H9 (cell line): ENCODE measurements around the gene ONECUT3. TPM values are rescaled to one million over a fixed set of nuclear protein-coding genes. Genes with fewer than 3 reads are reported as not detected.

ENCODE experiments used
- DNase-seq: peaks from one replicate; pipeline ENCODE4 v3.0.0-alpha.2; 2017
- H2AFZ ChIP-seq: one replicate; pipeline ENCODE4 v1.6.1; 2013; ENCODE audit warnings: mild to moderate bottlenecking, low read length, control low read depth, moderate library complexity
- H2AK5ac ChIP-seq: 2 replicates; pipeline ENCODE4 v1.6.1; 2013; ENCODE audit warnings: low read length, control low read depth, mixed read lengths; ENCODE audit not compliant: insufficient read length
- H2BK120ac ChIP-seq: one replicate; pipeline ENCODE4 v1.6.1; 2013; ENCODE audit warnings: low read depth, mild to moderate bottlenecking, low read length, control low read depth, inconsistent platforms; ENCODE audit not compliant: poor library complexity, severe bottlenecking
- H2BK12ac ChIP-seq: 2 replicates; pipeline ENCODE4 v1.6.1; 2013; ENCODE audit warnings: low read length, control low read depth, mixed read lengths, low read depth; ENCODE audit not compliant: insufficient read length
- H2BK15ac ChIP-seq: 2 replicates; pipeline ENCODE4 v1.6.1; 2013; ENCODE audit warnings: low read depth, low read length, control low read depth
- H2BK20ac ChIP-seq: one replicate; pipeline ENCODE4 v1.6.1; 2013; ENCODE audit warnings: low read depth, mild to moderate bottlenecking, low read length, control low read depth, inconsistent platforms; ENCODE audit not compliant: poor library complexity, severe bottlenecking
- H2BK5ac ChIP-seq: 2 replicates; pipeline ENCODE4 v1.6.1; 2013; ENCODE audit warnings: low read length, control low read depth, mixed read lengths; ENCODE audit not compliant: insufficient read length
- H3K14ac ChIP-seq: 2 replicates; pipeline ENCODE4 v1.6.1; 2013; ENCODE audit warnings: low read length, control low read depth; ENCODE audit not compliant: insufficient read depth
- H3K18ac ChIP-seq: 2 replicates; pipeline ENCODE4 v1.6.1; 2013; ENCODE audit warnings: low read depth, mild to moderate bottlenecking, mixed read lengths, low read length, control low read depth; ENCODE audit not compliant: insufficient read length
- H3K23ac ChIP-seq: 2 replicates; pipeline ENCODE4 v1.6.1; 2013; ENCODE audit warnings: low read length, control low read depth, mixed read lengths, low read depth; ENCODE audit not compliant: insufficient read length
- H3K23me2 ChIP-seq: 2 replicates; pipeline ENCODE4 v1.6.1; 2013; ENCODE audit warnings: low read depth, mild to moderate bottlenecking, mixed read lengths, low read length, control low read depth; ENCODE audit not compliant: insufficient read length, poor library complexity, severe bottlenecking
- H3K27ac ChIP-seq: 2 replicates; pipeline ENCODE4 v1.5.1; 2013; ENCODE audit warnings: low read length, control low read depth, mixed read lengths, low read depth; ENCODE audit not compliant: insufficient read length
- H3K27me3 ChIP-seq: 2 replicates; pipeline ENCODE4 v1.6.1; 2013; ENCODE audit warnings: low read length, control low read depth, inconsistent platforms; ENCODE audit not compliant: insufficient read depth
- H3K4ac ChIP-seq: 2 replicates; pipeline ENCODE4 v1.6.1; 2013; ENCODE audit warnings: low read depth, mild to moderate bottlenecking, control low read depth, inconsistent platforms, low read length, moderate library complexity
- H3K4me1 ChIP-seq: 2 replicates; pipeline ENCODE4 v1.6.1; 2013; ENCODE audit warnings: low read length, control low read depth, inconsistent platforms; ENCODE audit not compliant: insufficient read depth
- H3K4me2 ChIP-seq: 2 replicates; pipeline ENCODE4 v1.6.1; 2013; ENCODE audit warnings: low read length, control low read depth, mixed read lengths; ENCODE audit not compliant: insufficient read length, insufficient read depth
- H3K56ac ChIP-seq: 2 replicates; pipeline ENCODE4 v1.6.1; 2013; ENCODE audit warnings: low read depth, mild to moderate bottlenecking, mixed read lengths, low read length, control low read depth; ENCODE audit not compliant: insufficient read length
- H3K79me1 ChIP-seq: 2 replicates; pipeline ENCODE4 v1.6.1; 2013; ENCODE audit warnings: low read depth, mild to moderate bottlenecking, moderate library complexity, low read length, control low read depth, inconsistent platforms; ENCODE audit not compliant: insufficient read depth, poor library complexity, severe bottlenecking
- H3K79me2 ChIP-seq: 2 replicates; pipeline ENCODE4 v1.6.1; 2013; ENCODE audit warnings: low read length, control low read depth, inconsistent platforms; ENCODE audit not compliant: insufficient read depth
- H3K9ac ChIP-seq: 2 replicates; pipeline ENCODE4 v1.6.1; 2013; ENCODE audit warnings: low read length, control low read depth, mixed read lengths; ENCODE audit not compliant: insufficient read length; ENCODE audit errors: extremely low read depth
- H3K9me3 ChIP-seq: one replicate; pipeline ENCODE4 v1.6.1; 2013; ENCODE audit warnings: low read depth, low read length, inconsistent platforms; ENCODE audit not compliant: control insufficient read depth
- H3T11ph ChIP-seq: one replicate; pipeline ENCODE4 v1.6.1; 2013; ENCODE audit warnings: mild to moderate bottlenecking, low read length, control low read depth, inconsistent platforms
- H4K20me1 ChIP-seq: one replicate; pipeline ENCODE4 v1.6.1; 2013; ENCODE audit not compliant: control insufficient read depth, insufficient read length, insufficient read depth
- H4K5ac ChIP-seq: 2 replicates; pipeline ENCODE4 v1.6.1; 2013; ENCODE audit warnings: low read depth, mild to moderate bottlenecking, mixed read lengths, low read length, control low read depth; ENCODE audit not compliant: insufficient read length
- H4K8ac ChIP-seq: replicated peaks from 2 replicates; pipeline ENCODE4 v1.6.1; 2013; ENCODE audit warnings: low read length, control low read depth, mixed read lengths, low read depth; ENCODE audit not compliant: insufficient read length
- H4K91ac ChIP-seq: 2 replicates; pipeline ENCODE4 v1.6.1; 2013; ENCODE audit warnings: low read depth, mild to moderate bottlenecking, moderate library complexity, mixed read lengths, low read length, control low read depth; ENCODE audit not compliant: insufficient read length
- H3K27ac Mint-ChIP-seq, 3 experiments: 2 replicates in 2 of 3; 3 replicates in 1 of 3; pipeline ENCODE4 v1.8.0; 2020 to 2021; ENCODE audit warnings: mixed read lengths in 3 of 3, mild to moderate bottlenecking in 1 of 3, moderate library complexity in 1 of 3
- H3K27me3 Mint-ChIP-seq: 2 replicates; pipeline ENCODE4 v1.8.0; 2021; ENCODE audit warnings: low read depth, mild to moderate bottlenecking, moderate library complexity, mixed read lengths
- H3K36me3 Mint-ChIP-seq, 3 experiments: 2 replicates in 2 of 3; 3 replicates in 1 of 3; pipeline ENCODE4 v1.8.0; 2020 to 2021; ENCODE audit warnings: low read depth in 3 of 3, mixed read lengths in 3 of 3; ENCODE audit not compliant: insufficient read depth in 1 of 3
- H3K4me1 Mint-ChIP-seq, 2 experiments: 2 replicates each; pipeline ENCODE4 v1.8.0; 2020; ENCODE audit warnings: mixed read lengths in 2 of 2
- H3K4me3 Mint-ChIP-seq, 2 experiments: 2 replicates in 1 of 2; 3 replicates in 1 of 2; pipeline ENCODE4 v1.8.0; 2020 to 2021; ENCODE audit warnings: mild to moderate bottlenecking in 2 of 2, mixed read lengths in 2 of 2, moderate library complexity in 1 of 2
- H3K9me3 Mint-ChIP-seq, 2 experiments: 2 replicates in 1 of 2; 3 replicates in 1 of 2; pipeline ENCODE4 v1.8.0; 2020; ENCODE audit warnings: mild to moderate bottlenecking in 2 of 2, mixed read lengths in 2 of 2, moderate library complexity in 1 of 2
- CTCF ChIP-seq: fragments of 200-600 bp; sonication (generic); conservative IDR thresholded peaks from 3 replicates; pipeline ENCODE4 v1.8.0; 2021; ENCODE audit warnings: antibody characterized with exemption, mild to moderate bottlenecking
- WGBS: extraction: QIAGEN DNeasy Blood & Tissue Kit; methylation state at CpG from one replicate; pipeline ENCODE4 v1.1.7; 2013; ENCODE audit warnings: missing lambda C conversion rate, low lambda C conversion rate, mixed read lengths; ENCODE audit not compliant: insufficient read length; ENCODE audit errors: extremely low coverage; 5-methylcytosine and 5-hydroxymethylcytosine counted together
- total RNA-seq: library from RNA; stranded (reverse); gene quantifications from 2 replicates; pipeline ENCODE4 v1.2.1, GENCODE V29; 2021

ONECUT3 gene
- total RNA-seq, 1 experiment from 2014 or later: 0.04 TPM

- H2BK15ac ChIP-seq: no peak overlapping the region
- no peak overlapping the region for H3K23ac ChIP-seq
- no peak overlapping the region for H3K18ac ChIP-seq
- no peak overlapping the region for H2BK12ac ChIP-seq
- peaks cover 5 to 6% of the 10 kb centered on the region in 2 experiments; a peak in 3 of 5 replicates for H3K9me3 Mint-ChIP-seq
- H3K56ac ChIP-seq: no peak overlapping the region
- H3K23me2 ChIP-seq: peaks cover 3% of the 10 kb centered on the region
- H3K14ac ChIP-seq: no peak overlapping the region
- H4K8ac ChIP-seq: no peak overlapping the region
- H3K4me3 Mint-ChIP-seq: no peak overlapping the region
- WGBS: no CpG with 5 or more reads among the region's 3 CpGs
- no peaks in the 10 kb centered on the region for H3K27me3 ChIP-seq
- H3K27ac ChIP-seq: no peak overlapping the region
- no peaks in the 10 kb centered on the region for H3K79me2 ChIP-seq
- no peaks in the 10 kb centered on the region for H3K9me3 ChIP-seq
- H2BK5ac ChIP-seq: no peak overlapping the region
- peaks cover 0 to 10% of the 10 kb centered on the region in 2 experiments; a peak in 2 of 4 replicates for H3K4me1 Mint-ChIP-seq
- no peak overlapping the region for H2BK20ac ChIP-seq
- no peak overlapping the region for H3K27ac Mint-ChIP-seq
- H2AK5ac ChIP-seq: no peak overlapping the region
- H3T11ph ChIP-seq: no peak overlapping the region
- no peak overlapping the region for H2AFZ ChIP-seq
- no peak overlapping the region for H3K4me2 ChIP-seq
- H2BK120ac ChIP-seq: no peak overlapping the region
- no peaks in the 10 kb centered on the region for H3K36me3 Mint-ChIP-seq
- H4K20me1 ChIP-seq: no peaks in the 10 kb centered on the region
- no peak overlapping the region for H3K4ac ChIP-seq
- no peak overlapping the region for H3K9ac ChIP-seq
- H3K27me3 Mint-ChIP-seq: peaks cover 97% of the 10 kb centered on the region
- no peaks in the 10 kb centered on the region for H3K79me1 ChIP-seq
- no peak for TF ChIP-seq CTCF
- H3K4me1 ChIP-seq: no peaks in the 10 kb centered on the region
- no peak overlapping the region for H4K91ac ChIP-seq
- no peak for DNase-seq
- no peak overlapping the region for H4K5ac ChIP-seq
These were observed 17.0 kb upstream of the ONECUT3 start for GRCh38 chr19:1736280-1736679.
